PFSK-1 (cell line): ENCODE measurements around the gene KIF26B.

Source experiments
- FOXP2 ChIP-seq: optimal IDR thresholded peaks from 2 replicates; pipeline ENCODE3; 2011; ENCODE audit warnings: borderline replicate concordance, control low read depth, inconsistent platforms; ENCODE audit not compliant: insufficient read depth; ENCODE audit errors: extremely low read length, extremely low read depth
- POLR2AphosphoS5 ChIP-seq: IDR thresholded peaks from 2 replicates; pipeline ENCODE4 v1.6.1; 2012; ENCODE audit warnings: low read depth, mild to moderate bottlenecking, control low read depth, low read length, moderate library complexity
- REST ChIP-seq, 2 experiments: IDR thresholded peaks; 2 replicates each; pipeline versions ENCODE4 v1.6.1 to v1.8.0; 2011 to 2012; ENCODE audit warnings: low read depth in 2 of 2, low read length in 2 of 2, control low read depth in 1 of 2, inconsistent platforms in 1 of 2, mild to moderate bottlenecking in 1 of 2, moderate library complexity in 1 of 2; ENCODE audit not compliant: insufficient read depth in 1 of 2
- SIN3A ChIP-seq: IDR thresholded peaks from 2 replicates; pipeline ENCODE4 v1.6.1; 2012; ENCODE audit warnings: mild to moderate bottlenecking, low read length, moderate library complexity, borderline replicate concordance; ENCODE audit not compliant: insufficient read depth
- TAF1 ChIP-seq: IDR thresholded peaks from 2 replicates; pipeline ENCODE4 v1.6.1; 2012; ENCODE audit warnings: low read length, control low read depth, borderline replicate concordance; ENCODE audit not compliant: insufficient read depth

Gene KIF26B

GRCh38 chr1:245458761-245459174, 304.0 kb downstream of the KIF26B start:
- no peak for TF ChIP-seq SIN3A
- no peak for TF ChIP-seq POLR2AphosphoS5
- TF ChIP-seq TAF1: no peak
- no peak for TF ChIP-seq REST (IDR thresholded peaks at IDR 0.05; ENCODE audit: insufficient read depth in 1 of 2, low read depth in 2 of 2, low read length in 2 of 2)
- TF ChIP-seq FOXP2: no peak

GRCh38 chr1:245459621-245460020, 304.8 kb downstream of the KIF26B start:
- TF ChIP-seq POLR2AphosphoS5 (no peak), TAF1 (no peak), FOXP2 (no peak), SIN3A (no peak), REST (IDR thresholded peaks at IDR 0.05; ENCODE audit: insufficient read depth in 1 of 2, low read depth in 2 of 2, low read length in 2 of 2) (no peak)

GRCh38 chr1:245461681-245462080, 306.9 kb downstream of the KIF26B start:
- no peak for TF ChIP-seq FOXP2
- TF ChIP-seq SIN3A: no peak
- TF ChIP-seq POLR2AphosphoS5: no peak
- TF ChIP-seq TAF1: no peak
- TF ChIP-seq REST (IDR thresholded peaks at IDR 0.05; ENCODE audit: insufficient read depth in 1 of 2, low read depth in 2 of 2, low read length in 2 of 2): no peak

- TF ChIP-seq FOXP2 (no peak), POLR2AphosphoS5 (no peak), SIN3A (no peak), REST (IDR thresholded peaks at IDR 0.05; ENCODE audit: insufficient read depth in 1 of 2, low read depth in 2 of 2, low read length in 2 of 2) (no peak), TAF1 (no peak)
These were observed 307.4 kb downstream of the KIF26B start for GRCh38 chr1:245462161-245462560.
